Fibroblast of skin of left quadriceps (primary cell): Measurements from ENCODE around the gene LGALSL.

ENCODE experiments used
- DNase-seq, 2 experiments: peaks; one replicate each; pipeline ENCODE4 v3.0.0-alpha.2; 2013; ENCODE audit warnings: low read depth in 2 of 2

The LGALSL gene

DNA sequence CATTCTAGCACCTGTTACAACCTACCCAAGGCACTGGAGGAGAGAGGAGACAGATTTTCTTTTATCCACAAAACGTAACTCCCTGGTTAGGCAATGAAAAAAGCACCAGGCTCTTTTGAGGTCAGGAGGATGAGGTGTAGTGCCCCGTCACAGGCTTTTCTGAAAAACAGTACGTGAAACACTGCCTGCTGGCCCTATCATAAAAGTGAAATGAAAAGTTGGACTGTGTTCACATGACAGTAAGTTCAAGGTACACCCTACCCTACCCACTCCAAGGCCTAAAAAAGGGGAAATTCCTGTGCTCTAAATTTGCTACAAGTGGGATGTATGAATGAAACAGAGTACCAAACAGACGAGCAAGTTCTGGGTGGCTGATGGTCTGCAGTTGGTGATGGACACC, 17.6 kb downstream of the LGALSL start:
- DNase-seq = no peak

DNA sequence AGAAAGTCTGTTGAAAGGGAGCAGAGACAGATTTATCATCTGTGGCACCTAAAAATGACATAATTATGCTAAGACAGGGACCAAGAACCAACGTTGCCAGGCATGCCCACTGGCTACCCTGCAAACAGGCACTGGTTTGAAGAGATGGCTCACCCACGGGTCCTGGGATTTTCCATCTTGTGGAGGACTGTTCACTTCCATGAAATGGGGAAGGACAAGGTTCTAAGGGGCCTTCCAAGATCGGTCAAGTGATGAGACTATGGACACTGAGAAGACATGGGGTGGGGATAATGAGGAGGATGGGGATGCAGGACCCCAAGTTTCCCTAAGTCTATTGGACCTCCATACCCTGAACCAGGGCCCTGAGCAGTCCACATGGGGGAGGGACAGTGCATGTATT, 18.9 kb downstream of the LGALSL start:
- no peak for DNase-seq

DNA sequence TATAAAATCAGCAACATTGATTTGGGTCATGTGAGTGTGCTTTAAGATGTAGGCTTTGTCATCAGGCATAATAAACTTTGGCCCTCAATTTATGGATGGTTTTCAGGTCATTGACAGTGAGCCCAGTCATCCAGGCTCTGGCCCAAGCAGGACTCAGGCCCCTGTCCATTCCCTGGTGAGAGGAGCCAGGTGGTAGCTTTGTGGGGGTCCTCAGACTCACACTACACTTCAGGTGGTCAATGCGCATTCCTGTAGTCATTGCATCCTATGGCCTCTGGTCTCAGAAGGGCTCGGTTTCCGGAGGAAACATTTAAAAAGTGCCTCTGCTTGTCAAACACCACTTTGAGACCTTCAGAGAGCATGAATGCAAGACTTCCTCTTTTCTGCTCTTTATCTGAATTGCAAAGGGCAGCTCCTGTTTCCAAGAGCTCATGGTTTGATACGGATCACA, 20.2 kb downstream of the LGALSL start:
- DNase-seq = no peak

DNA sequence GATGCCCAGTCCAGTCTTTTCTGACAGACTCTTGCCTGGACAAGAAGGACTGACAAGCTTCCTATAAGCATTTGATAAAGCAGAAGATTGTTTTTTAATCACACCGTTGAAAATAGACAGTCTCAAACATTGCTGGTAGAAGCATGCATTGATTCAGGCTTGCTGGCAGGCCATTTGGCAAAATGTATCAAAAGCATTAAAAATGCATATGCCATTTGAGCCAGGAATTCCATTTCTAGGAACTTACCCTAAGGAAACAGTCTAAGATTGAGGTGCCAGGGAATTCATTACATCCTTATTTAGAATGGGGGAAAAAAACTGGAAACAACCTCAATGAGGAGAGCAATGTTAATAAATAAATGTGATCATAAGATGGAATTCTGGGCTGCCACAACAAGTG, 20.7 kb downstream of the LGALSL start:
- DNase-seq = no peak

DNA sequence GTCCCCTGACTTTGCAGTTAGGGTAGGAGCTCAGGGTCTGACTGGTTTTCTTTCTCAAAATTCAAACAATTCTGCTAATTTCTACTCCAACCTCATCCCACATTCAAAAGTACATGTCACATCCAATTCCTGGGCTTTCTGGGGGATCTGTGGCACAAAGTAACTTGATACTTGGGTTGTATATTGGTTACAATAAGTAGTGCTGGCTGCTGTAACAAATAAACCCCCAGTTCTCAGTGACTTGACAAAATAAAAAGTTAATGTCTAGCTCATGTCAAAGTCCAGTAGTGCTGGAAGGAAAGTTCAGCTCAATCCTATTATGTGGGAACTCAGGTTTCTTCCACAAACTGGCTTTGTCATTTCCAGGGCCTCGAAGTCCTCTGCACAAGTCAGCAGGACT, 23.1 kb downstream of the LGALSL start:
- no peak for DNase-seq

DNA sequence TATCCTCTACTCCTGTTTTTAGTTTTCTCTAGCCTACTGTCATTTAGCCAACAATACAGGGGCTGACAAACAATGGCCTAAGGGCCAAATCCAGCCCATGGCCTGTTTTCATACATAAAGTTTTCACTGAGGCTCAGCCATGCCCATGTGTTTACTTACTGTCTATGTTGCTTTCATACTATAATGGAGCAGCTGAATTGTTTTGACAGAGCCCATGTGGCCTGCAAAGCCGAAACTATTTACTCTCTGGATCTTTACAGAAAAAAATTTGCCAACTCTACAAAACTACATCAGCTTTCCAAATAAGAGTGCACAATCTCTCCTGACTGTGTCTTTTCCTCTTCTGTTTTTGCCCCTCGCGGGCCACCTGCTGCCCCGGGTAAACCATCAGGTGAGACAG, 24.0 kb downstream of the LGALSL start:
- DNase-seq = no peak

DNA sequence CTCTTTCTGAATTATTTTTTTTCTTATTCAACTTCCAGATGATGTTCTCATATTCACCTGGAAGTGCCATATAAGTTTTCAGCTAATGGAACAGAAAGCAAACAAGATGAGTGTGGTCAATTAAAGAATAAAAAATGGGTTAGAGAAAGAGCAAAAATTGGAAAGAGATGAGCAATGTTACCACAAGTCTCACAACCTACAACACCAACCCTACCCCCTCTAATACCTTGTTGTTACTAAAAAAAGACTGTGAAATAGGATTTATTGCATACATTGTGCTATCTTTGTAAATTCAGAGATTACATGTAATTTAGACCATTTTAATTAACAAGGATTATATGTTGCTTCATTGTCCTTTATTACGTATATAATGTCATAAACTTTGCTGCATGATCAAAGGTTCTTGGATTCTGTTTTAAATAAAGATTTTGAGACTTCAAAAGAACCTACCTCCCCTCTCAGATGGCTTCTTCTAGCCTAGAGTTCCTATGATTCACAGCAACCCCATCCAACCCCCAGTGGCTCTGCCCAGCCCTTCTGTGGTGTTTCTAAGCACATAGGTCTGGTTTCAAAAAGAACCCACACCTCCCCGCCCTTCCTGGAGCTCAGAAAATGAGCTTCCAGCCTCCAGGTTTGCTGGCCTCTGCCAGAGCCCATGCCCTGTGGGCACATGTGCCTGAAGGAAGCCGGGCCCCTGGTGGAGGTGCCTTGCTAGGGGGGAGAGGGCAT, 24.7 kb downstream of the LGALSL start:
- no peak for DNase-seq

DNA sequence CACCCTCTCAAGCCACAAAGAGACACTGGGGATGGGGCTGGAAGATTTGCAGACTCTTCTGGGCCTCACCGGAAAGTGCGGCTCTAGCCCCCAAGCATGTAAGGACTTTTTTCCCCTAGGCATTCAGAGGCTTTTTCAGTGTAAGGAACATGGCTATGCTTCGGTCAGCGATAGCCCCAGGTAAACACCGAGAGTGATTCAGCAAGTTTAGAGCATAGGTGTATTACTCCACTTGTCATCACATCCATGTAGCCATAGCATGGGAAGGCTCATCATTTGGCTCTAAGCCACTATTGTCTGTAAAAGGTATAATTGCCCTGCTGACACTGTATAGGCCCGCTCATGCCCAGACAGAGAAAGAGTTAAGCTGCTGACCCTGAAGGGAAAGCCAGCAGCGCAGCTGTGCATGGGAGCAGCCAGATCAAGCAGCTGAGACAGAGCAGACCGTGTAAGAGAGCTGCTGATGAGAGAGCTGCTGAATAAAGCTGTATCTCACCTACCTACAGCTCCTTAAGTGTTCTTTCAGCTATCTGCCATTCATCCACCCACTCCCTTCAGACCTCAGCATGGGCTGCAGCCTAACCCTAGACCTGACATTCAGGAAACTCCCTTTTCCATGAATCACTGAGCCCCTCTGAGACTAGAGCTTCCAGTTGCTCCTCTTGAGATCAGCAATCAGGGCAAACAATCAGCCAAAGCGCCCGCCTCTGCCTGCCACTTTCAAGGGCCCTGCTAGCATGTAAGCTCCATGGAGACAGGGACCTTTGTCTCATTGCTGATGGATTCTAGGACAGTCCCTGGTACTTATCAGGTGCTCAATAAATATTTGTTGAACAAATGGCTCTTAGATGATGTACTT, 25.5 kb downstream of the LGALSL start:
- DNase-seq = no peak

DNA sequence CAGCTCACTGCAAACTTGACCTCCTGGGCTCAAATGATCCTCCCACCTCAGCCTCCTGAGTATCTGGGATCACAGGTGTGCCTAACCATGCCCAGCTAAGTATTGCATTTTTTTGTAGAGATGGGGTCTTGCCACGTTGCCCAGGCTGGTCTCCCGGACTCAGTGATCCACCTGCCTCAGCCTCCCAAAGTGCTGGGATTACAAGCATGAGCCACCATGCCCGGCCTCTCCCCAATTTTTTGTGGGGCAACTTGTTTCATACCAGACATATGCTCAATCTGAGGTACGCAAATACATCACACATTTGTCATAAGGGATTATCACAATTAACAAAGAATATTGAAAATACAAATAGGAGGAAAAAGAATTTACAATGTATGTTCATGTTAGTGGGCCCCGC, 27.7 kb downstream of the LGALSL start:
- DNase-seq = no peak

DNA sequence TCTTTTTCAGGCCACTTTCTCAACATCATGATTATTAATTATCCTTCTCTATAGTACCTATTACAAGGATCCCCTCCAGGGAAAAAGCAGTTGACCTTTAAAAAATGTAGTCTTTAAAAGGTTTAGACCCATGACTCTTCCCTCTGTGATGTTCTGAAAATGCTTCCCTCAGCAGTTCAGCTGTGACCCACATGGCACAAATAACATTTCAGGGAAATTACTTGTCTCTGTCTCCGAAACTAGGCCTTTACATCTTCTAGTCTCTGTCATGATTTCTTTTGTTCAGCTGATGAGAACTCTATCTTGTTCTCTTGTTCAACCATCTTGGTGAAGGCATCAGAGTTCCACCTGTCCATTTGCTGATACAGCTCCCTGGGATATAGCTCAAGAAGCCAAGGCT, 28.3 kb downstream of the LGALSL start:
- no peak for DNase-seq

DNA sequence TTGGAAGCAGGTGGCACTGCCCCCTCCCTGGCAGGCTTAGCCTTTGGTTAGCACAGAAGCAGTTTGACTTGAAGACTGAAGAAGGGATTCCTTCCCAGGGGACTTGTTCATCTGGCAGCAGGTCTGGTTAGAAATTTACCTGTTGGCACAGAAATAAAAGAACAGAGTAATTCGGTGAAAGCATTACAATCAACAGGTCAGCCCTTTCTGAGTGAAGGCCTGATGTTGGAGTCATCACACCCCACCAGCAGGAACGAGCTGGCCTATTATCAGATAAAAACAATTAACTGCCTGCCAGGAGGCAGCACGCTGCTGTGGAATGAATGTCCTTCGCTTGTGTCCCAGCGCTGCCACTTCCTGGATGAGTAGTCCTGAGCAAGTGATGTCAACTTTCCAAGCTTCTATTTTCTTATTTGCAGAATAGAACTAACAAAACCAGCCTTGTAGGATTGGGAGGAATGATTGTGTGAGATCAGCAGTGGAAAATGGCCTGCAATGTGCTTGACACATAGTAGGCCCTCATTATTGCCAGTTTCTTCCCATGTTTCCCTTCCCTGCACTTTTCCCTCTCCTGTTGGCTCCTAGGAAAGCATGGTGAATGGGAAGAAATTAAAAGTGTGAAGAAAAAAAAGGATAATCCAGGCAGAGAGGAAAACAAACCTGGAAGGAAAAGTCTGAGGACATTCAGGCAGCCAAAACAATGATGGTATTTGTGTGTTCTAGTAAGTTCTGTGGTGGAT, 29.0 kb downstream of the LGALSL start:
- no peak for DNase-seq

DNA sequence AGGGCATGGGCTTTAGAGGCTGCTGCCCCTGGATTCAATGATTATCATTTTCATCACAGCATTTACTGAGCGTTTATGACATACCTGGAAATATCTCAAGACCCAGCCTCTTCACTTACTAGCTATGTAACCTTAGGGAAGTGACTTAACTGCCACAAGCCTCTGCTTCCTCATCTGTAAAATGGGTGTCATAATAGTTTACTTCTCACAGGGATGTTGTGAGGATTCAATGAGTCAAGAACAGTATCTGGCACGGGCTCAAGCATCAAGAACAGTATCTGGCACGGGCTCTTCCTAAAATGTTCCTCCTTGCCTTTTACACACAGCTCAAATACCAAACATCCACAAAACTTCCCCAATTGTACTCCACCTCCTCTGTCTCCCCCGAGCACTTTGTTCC, 31.4 kb downstream of the LGALSL start:
- DNase-seq = no peak

DNA sequence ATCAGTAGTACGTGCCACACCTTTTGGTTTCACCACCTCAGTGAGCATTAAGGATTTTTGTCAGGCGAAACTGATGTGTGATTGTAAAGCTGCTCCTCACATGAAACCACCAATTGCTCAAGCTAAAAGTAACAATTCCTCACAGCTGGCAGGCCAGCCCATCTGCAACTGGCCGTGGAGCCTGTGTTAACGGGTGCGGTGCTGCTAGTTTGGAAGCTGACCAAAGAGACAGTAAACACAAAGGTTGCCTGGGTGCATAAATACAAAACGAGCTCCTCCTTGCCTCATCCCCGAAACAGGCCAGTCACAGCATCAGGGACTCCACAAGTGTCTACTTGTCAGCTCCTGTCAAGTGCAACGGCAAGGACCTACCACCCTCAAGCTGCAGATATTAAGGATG, 32.0 kb downstream of the LGALSL start:
- no peak for DNase-seq

DNA sequence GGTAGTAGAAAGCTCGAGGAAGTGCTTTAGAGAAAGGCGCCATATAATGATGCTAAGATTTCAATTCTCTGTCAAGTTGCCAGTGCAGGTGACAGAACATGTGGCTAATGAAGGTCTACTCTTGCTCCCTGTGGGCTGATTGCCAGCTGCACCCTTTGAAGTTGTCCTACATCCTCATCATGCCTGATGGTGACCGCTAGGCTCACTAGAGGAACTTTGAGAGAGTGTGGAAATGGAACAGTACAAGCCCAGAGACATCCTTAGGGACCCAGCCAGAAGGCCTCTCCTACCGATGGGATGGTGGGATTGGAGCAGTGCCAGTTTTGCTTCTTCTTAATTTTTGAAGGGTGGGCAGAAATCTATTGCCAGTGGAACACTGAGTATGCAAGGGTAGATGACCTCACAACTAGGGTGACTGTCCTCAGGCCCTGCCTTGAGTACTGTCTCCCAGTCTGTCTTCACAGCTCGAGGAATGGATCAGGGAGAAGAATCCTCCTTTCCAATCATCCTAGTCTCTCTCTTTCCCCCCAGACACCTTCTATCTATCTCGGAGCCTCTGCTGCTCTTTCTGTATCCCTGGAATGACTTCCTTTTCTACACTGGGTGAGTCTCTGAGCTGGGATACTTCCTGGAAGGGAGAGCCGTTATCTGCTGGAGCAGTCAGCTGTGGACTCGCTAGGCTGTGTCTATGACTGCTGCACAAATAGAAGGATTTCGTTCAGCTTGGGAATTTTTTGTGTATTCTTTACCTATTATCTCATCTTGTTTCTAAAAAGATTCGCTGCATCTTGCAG, 33.5 kb downstream of the LGALSL start:
- DNase-seq = no peak

DNA sequence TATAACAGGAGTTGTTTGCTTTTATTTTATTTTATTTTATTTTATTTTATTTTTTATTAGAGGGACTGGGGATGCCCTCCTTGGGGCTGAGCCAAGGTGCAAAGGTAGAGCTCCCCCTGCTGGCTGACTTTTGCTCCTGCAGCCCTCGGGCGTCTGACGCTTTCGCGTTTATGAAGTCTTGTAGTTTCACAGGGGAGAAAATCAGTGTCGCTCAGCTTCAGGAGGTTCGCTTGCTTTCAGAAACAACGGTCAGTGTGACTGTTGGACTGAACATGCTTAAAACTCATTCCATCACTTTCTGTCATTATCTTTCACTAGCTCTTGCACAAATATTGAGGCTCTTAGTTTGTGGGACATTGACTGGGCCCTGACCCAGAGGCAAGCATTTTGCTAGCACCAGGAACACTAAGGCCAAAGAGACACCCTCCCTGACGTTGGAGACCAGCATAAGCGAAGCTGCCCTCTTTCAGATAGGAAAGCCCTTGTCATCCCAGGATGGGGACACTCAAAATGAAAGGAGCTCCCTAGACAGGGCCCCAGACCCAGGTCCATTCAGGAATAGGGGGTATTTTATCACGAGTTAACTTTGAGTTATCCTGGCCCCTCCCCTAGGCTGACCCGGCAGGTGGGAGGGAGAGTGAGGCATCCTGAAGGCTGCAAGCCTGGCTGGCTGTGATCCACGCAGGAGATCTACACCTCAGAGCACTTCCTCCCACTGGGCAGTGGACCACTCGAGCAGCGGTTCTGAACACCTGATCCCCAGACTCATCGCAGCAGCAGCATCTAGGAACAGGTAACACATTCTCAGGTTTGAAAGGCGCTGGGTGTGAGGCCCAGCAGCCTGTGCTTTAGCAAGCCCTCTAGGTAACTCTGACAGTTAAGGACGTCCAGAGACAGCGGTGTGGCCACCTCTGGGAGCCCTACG, 34.4 kb downstream of the LGALSL start:
- DNase-seq = no peak

DNA sequence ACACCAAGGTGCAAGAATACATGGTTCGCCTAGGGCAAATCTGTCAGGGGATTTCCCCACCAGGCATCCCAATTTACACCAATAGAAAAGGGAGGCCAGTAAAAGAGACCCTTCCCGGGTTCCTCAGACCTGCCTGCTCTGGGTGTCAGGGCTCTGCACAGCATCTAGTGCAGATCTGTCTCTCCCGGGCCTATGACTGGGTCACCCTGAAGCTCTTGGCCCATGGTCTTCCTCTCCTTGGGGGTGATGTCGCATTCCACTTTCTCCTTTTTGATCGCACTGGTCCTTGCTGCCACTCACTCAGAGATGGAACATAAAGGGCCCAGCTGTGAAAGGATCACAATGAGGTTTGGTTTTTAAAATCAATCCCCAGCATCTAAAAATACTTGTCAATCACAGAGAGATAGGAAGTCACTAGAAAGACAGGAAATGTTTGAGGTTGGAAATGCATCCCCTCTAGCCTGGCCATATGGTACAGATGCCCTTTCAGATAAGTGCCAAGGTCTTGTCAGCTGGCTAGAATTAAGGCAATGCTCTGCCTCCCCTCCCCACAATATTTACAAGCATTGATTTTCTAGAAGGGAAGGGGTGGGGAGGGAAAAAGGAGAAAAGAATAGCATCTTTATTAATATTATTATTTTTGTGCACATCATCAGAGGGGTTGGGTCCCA, 35.3 kb downstream of the LGALSL start:
- DNase-seq = no peak

DNA sequence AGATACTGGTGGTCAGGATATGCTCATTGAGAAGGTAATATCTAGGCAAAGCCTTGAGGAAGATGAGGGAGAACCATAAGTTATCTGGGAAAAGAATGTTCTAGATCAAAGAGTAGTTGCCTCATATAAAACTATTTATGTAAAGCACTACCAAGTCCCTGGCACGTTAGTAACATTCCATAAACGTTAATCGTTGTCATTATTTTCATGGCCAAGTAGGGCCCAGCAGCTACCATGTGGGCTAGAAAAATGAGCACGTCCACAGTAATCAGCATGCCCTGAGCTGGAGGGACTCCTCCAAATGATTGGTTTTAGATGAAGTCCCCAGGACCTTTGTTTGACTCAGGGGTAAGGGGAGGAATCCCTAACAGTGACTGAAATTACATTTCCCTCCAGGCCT, 37.5 kb downstream of the LGALSL start:
- DNase-seq = no peak

DNA sequence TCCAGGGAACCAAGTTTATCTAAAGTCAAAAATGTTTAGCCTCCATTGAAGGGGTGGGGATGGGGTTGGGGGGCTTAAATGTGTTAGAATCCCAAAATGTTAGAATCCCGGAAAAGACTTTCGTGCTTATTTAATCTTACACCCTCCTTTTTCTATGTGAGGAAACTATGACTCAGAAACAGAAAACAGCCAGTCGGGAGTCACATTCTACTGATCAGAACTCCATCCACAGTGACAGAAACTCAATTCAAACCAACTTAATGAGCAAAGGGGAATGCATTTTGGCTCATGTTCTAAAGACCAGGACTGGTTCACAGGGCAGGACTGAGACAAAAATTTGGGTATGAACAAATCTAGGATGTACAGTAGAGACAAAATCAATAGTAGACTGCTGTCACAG, 38.3 kb downstream of the LGALSL start:
- DNase-seq = no peak

DNA sequence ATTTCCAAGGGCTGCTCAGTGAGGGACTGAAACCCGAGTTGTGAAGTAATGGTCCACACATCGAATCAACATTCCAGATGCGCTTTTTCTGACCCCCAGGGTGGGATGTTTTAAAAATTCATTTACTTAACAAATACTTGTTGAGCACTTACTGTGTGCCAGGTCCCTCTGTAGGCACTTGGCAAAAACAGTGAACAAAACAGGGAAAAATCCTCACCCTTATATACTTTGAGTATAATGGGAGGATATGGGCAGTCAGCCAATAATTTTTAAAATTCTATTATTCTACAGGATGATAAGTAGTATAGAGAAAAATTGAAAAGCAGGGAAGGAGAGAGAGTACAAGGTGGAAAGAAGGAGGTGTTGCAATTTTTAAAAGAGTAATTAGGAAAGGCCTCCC, 38.9 kb downstream of the LGALSL start:
- DNase-seq = no peak

DNA sequence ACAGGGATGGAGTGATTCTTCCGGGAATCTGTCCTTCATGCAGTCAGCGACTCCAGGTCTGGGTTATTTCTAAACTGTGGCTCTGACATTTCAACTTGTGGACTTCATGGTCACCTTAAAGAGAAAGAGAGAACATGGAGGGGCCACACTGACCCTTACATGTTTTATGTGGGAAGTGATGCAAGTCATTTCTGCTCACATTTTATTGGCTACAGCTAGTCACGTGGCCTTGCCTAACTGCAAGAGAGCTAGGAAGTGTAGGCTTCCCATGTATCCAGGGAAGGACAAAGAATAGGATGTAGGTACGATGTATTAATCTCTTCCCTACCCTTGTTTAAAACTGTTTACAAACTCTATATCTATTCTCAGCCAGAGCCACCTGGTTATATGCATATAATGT, 39.8 kb downstream of the LGALSL start:
- DNase-seq = no peak
